ENCODE results near the gene MED22. TPM values are rescaled to one million over a fixed set of nuclear protein-coding genes. Genes with fewer than 3 reads are reported as not detected.
"Not testable (repeated sequence)": the region's sequence is repeated elsewhere in the genome, so short reads cannot be mapped to it uniquely, and the experiment has no call there.

The MED22 gene
- polyA plus RNA-seq, 1 experiment, result 14.1 TPM

DNA sequence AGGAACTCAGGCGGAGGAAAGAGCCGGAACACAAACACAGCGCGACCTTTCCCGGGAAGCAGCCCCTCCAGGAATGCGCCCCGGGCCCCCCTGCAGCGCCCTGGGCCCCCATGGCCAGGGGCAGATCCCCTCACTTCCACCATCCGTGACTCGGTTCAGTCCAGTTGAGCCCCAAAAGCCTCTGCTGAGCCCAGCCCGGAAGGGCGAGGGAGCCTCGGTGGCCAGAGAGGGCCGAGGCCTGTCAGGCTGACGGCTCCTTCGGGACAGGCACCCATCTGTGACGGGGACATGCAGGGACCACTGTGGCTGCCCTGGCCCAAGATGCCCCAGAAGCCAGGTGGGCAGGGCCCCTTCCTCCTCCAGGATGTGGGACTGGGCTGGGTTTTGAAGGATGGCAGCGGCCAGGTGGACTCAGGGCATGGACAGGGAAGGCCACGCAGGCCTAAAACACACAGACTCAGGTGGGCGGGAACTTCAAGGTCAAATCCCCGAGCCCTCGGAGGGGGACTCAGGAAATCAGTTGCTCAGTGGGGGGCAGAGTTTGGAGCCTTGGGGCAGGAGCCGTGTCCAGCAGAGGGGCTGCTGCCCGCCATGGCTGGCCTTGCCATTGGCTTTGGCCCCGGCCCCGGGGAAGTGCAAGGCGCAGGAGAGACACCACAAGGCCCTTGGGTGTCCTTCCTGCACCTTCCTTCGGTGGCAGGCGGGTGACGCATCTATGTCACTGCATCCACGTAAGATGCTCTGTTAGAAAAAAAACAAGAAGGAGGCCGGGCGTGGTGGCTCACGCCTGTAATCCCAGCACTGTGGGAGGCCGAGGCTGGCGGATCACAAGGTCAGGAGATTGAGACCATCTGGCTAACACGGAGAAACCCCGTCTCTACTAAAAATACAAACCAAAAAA is 43.2 kb downstream of the MED22 start:
- DNase-seq (ENCODE audit: low read depth, low spot score), result no peak
- TF ChIP-seq, protein P1, sequence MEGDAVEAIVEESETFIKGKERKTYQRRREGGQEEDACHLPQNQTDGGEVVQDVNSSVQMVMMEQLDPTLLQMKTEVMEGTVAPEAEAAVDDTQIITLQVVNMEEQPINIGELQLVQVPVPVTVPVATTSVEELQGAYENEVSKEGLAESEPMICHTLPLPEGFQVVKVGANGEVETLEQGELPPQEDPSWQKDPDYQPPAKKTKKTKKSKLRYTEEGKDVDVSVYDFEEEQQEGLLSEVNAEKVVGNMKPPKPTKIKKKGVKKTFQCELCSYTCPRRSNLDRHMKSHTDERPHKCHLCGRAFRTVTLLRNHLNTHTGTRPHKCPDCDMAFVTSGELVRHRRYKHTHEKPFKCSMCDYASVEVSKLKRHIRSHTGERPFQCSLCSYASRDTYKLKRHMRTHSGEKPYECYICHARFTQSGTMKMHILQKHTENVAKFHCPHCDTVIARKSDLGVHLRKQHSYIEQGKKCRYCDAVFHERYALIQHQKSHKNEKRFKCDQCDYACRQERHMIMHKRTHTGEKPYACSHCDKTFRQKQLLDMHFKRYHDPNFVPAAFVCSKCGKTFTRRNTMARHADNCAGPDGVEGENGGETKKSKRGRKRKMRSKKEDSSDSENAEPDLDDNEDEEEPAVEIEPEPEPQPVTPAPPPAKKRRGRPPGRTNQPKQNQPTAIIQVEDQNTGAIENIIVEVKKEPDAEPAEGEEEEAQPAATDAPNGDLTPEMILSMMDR (IDR thresholded peaks at IDR 0.05; ENCODE audit: low read depth, low read length), result no peak
- H3K4me3 ChIP-seq (ENCODE audit: low read depth, low read length), result no peak overlapping the region
- H3K27ac ChIP-seq (ENCODE audit: low read depth, low read length), result no peak overlapping the region
- ChIA-PET CTCF (no interaction called here), POLR2A (no interaction called here)
- peaks cover 13% of the 10 kb centered on the region for H3K27me3 ChIP-seq (ENCODE audit: control insufficient read depth, insufficient read depth, low read length)
- H3K9me3 ChIP-seq (ENCODE audit: control insufficient read depth, insufficient read depth, low read length), result no peaks in the 10 kb centered on the region; the same call in 1 of the 2 replicates

DNA sequence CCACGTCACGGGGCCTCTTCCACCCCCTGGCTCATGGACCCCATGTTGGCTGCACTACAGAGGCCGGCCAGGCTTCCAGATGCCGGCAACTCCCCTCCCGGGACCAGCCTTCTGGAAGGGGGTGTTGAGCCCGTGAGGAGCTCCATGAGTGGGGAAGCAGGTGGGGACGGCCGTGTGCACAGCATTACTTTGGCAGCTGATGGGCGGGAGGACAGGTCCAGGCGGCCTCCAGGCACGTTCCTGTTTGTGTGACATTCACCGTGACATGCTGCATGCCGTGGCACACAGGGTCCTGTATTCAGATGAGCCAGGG is 43.8 kb downstream of the MED22 start:
- Histone ChIP-seq H3K4me3 (ENCODE audit: low read depth, low read length) (no peak overlapping the region), H3K27ac (ENCODE audit: low read depth, low read length) (no peak overlapping the region), H3K9me3 (ENCODE audit: control insufficient read depth, insufficient read depth, low read length) (no peaks in the 10 kb centered on the region; the same call in 1 of the 2 replicates), H3K27me3 (ENCODE audit: control insufficient read depth, insufficient read depth, low read length) (peaks cover 15% of the 10 kb centered on the region)
- DNase-seq (ENCODE audit: low read depth, low spot score), result no peak
- TF ChIP-seq, protein P1 (IDR thresholded peaks at IDR 0.05; ENCODE audit: low read depth, low read length), result no peak
- ChIA-PET POLR2A (no interaction called here), CTCF (no interaction called here)

DNA sequence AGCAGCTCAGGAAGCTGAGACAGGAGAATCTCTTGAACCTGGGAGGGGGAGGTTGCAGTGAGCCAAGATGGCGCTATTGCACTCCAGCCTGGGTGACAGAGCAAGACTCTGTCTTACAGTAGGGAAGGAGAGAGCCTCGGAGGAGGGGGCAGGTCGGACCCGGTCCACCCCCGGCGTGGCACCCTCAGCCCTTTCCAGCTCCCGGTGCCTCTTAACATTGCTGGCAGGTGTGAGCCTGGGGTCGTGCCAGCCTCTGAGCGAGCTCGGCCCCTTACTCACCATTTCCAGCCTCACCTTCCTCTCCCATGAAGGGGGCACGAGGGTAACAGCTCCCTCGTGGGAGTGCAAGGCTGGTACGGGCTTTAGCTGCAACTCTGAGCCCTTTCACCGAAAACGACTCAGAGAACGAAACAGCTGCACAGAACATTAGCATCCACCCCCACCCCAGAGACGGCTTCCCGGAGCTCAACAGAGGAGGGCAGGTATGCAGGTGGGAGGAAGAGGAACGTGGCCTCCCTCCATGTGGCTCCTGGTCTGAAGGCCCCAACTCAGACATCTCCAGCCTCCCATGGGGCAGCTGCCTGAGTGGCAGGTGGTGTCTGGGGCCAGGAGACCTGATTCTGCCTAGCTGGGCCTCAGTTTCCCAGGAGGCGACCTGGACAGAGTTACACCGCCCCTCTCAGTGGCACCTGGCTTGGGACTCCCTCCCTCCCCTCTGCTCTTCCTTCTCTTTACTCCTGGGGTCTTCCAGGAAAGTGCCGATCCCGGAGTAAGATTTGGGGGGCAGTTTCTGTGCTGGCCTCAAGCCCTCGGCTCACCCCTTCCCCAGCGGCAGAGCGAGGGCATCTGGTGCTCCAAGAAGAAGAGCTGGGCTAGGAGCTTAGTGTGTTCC is 44.4 kb downstream of the MED22 start:
- Histone ChIP-seq H3K9me3 (ENCODE audit: control insufficient read depth, insufficient read depth, low read length) (no peaks in the 10 kb centered on the region; the same call in 1 of the 2 replicates), H3K4me3 (ENCODE audit: low read depth, low read length) (no peak overlapping the region), H3K27me3 (ENCODE audit: control insufficient read depth, insufficient read depth, low read length) (peaks cover 15% of the 10 kb centered on the region), H3K27ac (ENCODE audit: low read depth, low read length) (no peak overlapping the region)
- ChIA-PET POLR2A (no interaction called here), CTCF (no interaction called here)
- TF ChIP-seq, protein P1 (IDR thresholded peaks at IDR 0.05; ENCODE audit: low read depth, low read length), result no peak
- DNase-seq (ENCODE audit: low read depth, low spot score), result no peak

DNA sequence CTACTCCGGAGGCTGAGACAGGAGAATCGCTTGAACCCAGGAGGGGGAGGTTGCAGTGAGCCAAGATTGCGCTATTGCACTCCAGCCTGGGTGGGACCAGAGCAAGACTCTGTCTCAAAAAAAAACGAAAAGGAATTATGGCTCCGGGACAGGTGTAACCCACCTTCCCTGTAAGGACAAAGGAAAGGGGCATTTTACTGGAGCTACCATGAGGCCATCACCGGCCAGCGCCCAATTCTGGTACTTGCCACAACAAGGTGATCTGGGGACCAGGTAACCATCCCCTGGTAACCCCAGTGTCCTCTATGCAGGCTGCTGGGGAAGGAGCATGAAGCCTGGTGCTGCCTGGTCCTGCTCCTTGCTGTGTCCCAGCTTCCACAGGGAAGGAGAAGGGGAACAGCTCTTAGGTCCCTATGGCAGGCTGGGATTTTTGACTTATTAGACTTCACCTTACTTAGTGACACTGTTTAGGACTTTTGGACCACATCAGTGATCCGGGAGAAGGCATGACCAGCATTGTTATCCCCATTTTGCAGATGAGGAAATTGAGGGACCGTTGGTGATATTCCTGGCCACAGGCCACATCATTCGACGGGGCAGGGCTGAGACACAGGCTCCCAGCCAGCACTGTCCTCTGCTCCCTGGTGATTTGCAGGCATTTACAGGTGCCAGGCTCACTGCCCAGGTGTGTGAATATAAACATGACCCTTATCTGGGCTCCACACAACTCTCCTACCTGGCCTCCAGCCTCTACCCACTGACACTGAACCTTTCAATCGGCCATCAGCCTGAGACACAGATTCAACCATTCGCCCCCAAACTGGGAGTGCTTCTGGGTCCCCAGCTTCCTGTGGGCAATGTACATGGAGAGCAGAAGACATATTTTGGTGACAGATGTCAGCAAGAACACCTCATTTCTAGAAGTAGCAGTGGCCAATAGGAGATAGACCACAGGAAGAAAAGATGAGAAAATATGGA is 46.4 kb downstream of the MED22 start:
- ChIA-PET POLR2A (no interaction called here), CTCF (no interaction called here)
- DNase-seq (ENCODE audit: low read depth, low spot score), result no peak
- Histone ChIP-seq H3K27ac (ENCODE audit: low read depth, low read length) (no peak overlapping the region), H3K27me3 (ENCODE audit: control insufficient read depth, insufficient read depth, low read length) (peaks cover 8% of the 10 kb centered on the region), H3K4me3 (ENCODE audit: low read depth, low read length) (no peak overlapping the region), H3K9me3 (ENCODE audit: control insufficient read depth, insufficient read depth, low read length) (no peaks in the 10 kb centered on the region; the same call in 1 of the 2 replicates)
- TF ChIP-seq, protein P1 (IDR thresholded peaks at IDR 0.05; ENCODE audit: low read depth, low read length), result no peak

DNA sequence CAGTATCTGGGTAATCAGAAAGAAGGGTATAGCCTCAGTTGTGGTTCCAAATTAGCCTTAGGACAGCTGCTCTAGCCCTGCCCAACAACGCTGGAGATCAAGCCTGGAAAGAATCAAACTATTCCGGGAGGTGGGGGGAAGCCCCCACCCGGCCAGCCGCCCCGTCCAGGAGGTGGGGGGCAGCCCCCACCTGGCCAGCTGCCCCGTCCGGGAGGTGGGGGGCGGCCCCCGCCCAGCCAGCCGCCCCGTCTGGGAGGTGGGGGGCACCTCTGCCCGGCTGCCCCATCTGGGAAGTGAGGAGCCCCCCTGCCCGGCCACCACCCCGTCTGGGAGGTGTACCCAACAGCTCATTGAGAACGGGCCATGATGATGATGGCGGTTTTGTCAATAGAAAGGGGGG is 47.9 kb downstream of the MED22 start:
- H3K27ac ChIP-seq (ENCODE audit: low read depth, low read length); CTCF ChIA-PET; DNase-seq (ENCODE audit: low read depth, low spot score); H3K4me3 ChIP-seq (ENCODE audit: low read depth, low read length); H3K9me3 ChIP-seq (ENCODE audit: control insufficient read depth, insufficient read depth, low read length); POLR2A ChIA-PET; H3K27me3 ChIP-seq (ENCODE audit: control insufficient read depth, insufficient read depth, low read length): not testable (repeated sequence)
